Esophagus muscularis mucosa (tissue), 4 donors: Measurements from ENCODE around the gene GALNT6. TPM values are rescaled to one million over a fixed set of nuclear protein-coding genes. Genes with fewer than 3 reads are reported as not detected.

Experiments
- DNase-seq: peaks from one replicate; pipeline ENCODE4 v3.0.0-alpha.2; 2017; ENCODE audit errors: extremely low spot score
- H3K27ac ChIP-seq, 4 donors: fragments of 200-600 bp; sonication (generic); replicated peaks in 1 of 4; 1 replicate in 3 of 4; 2 replicates in 1 of 4; pipeline ENCODE4 v1.5.1; 2016 to 2019; ENCODE audit warnings: mild to moderate bottlenecking in 1 of 4
- H3K27me3 ChIP-seq, 4 donors: fragments of 200-600 bp; sonication (generic); one replicate each; pipeline versions ENCODE4 v1.5.1 to v1.6.0; 2016 to 2019
- H3K36me3 ChIP-seq, 4 donors: fragments of 200-600 bp; sonication (generic); one replicate each; pipeline ENCODE4 v1.5.1; 2016 to 2019
- H3K4me1 ChIP-seq, 4 donors: fragments of 200-600 bp; sonication (generic); one replicate each; pipeline ENCODE4 v1.5.1; 2016 to 2019
- H3K4me3 ChIP-seq, 4 donors: fragments of 200-600 bp; sonication (generic); 1 replicate in 2 of 4; 2 replicates in 2 of 4; pipeline ENCODE4 v1.5.1; 2016 to 2019; ENCODE audit warnings: mild to moderate bottlenecking in 4 of 4, moderate library complexity in 1 of 4
- H3K9me3 ChIP-seq, 4 donors: fragments of 200-600 bp; sonication (generic); 1 replicate in 3 of 4; 2 replicates in 1 of 4; pipeline ENCODE4 v1.5.1; 2016 to 2019
- CTCF ChIP-seq, 3 experiments: fragments of 200-600 bp in 2 of 3; fragments of 450-650 bp in 1 of 3; sonication (generic) in 2 of 3; IDR thresholded peaks; one replicate each; pipeline ENCODE4 v1.5.1; 2017 to 2019; ENCODE audit warnings: antibody characterized with exemption in 3 of 3, mild to moderate bottlenecking in 2 of 3, moderate library complexity in 1 of 3
- EP300 ChIP-seq: sonication (generic); formaldehyde crosslinking; IDR thresholded peaks from one replicate; pipeline ENCODE4 v1.6.1; 2017; ENCODE audit warnings: antibody characterized with exemption
- POLR2A ChIP-seq: fragments of 450-650 bp; IDR thresholded peaks from one replicate; pipeline ENCODE4 v1.6.1; 2017; ENCODE audit warnings: antibody characterized with exemption, moderate library complexity, mild to moderate bottlenecking, low read depth
- POLR2AphosphoS5 ChIP-seq, 2 donors: sonication (generic); formaldehyde crosslinking; IDR thresholded peaks; one replicate each; pipeline ENCODE4 v1.6.1; 2017; ENCODE audit warnings: antibody characterized with exemption in 2 of 2
- WGBS: methylation state at CpG from one replicate; pipeline ENCODE4 v1.1.5; 2018; 5-methylcytosine and 5-hydroxymethylcytosine counted together
- intact Hi-C: fragments of 100-400 bp; cut with DNase I; formaldehyde crosslinking; loops from one replicate; pipeline ENCODE4 v1.15.1; 2023
- total RNA-seq, 4 donors: library from RNA; depleted of rRNA; stranded (reverse); fragments of >200 nt; gene quantifications; one replicate each; pipeline versions ENCODE4 v1.1.0 to v1.2.1, GENCODE V29; 2016

GALNT6 gene
- total RNA-seq, 4 donors from 2014 or later: 1.4 to 5.8 (median 3.1) TPM

GRCh38 chr12:51374856-51375255 lies 16.4 kb downstream of the GALNT6 start:
- no peaks in the 10 kb centered on the region for H3K36me3 ChIP-seq
- WGBS: 75% methylated on average over 5 of the region's 5 CpGs
- intact Hi-C loops: no loop called here
- DNase-seq: no peak
- no peak for TF ChIP-seq POLR2A
- TF ChIP-seq CTCF (IDR thresholded peaks at IDR 0.05): no peak
- TF ChIP-seq EP300: no peak
- TF ChIP-seq POLR2AphosphoS5 (IDR thresholded peaks at IDR 0.05): no peak
- H3K4me1 ChIP-seq: peaks cover 4 to 17% (median 12%) of the 10 kb centered on the region in 4 donors
- H3K27ac ChIP-seq: no peak overlapping the region
- H3K27me3 ChIP-seq: no peaks in the 10 kb centered on the region
- no peaks in the 10 kb centered on the region for H3K9me3 ChIP-seq
- no peak overlapping the region for H3K4me3 ChIP-seq

- Histone ChIP-seq H3K27me3 (no peaks in the 10 kb centered on the region), H3K27ac (no peak overlapping the region), H3K36me3 (no peaks in the 10 kb centered on the region), H3K4me3 (no peak overlapping the region), H3K9me3 (no peaks in the 10 kb centered on the region), H3K4me1 (peaks cover 4 to 17% (median 12%) of the 10 kb centered on the region in 4 donors)
- intact Hi-C loops: no loop called here
- WGBS: 85% methylated on average over 2 of the region's 2 CpGs
- TF ChIP-seq EP300: no peak
- TF ChIP-seq POLR2A: no peak
- no peak for TF ChIP-seq CTCF (IDR thresholded peaks at IDR 0.05)
- TF ChIP-seq POLR2AphosphoS5 (IDR thresholded peaks at IDR 0.05): no peak
- DNase-seq: no peak
Observed at GRCh38 chr12:51374361-51374760, 16.8 kb downstream of the GALNT6 start.

- no peak overlapping the region for H3K4me3 ChIP-seq
- no peaks in the 10 kb centered on the region for H3K36me3 ChIP-seq
- DNase-seq: no peak
- TF ChIP-seq POLR2AphosphoS5 (IDR thresholded peaks at IDR 0.05): no peak
- no peak for TF ChIP-seq CTCF (IDR thresholded peaks at IDR 0.05)
- TF ChIP-seq POLR2A: no peak
- no peak for TF ChIP-seq EP300
- H3K4me1 ChIP-seq: peaks cover 4 to 17% (median 12%) of the 10 kb centered on the region in 4 donors
- no peak overlapping the region for H3K27ac ChIP-seq
- 78% methylated on average over 3 of the region's 3 CpGs for whole genome bisulfite sequencing
- H3K9me3 ChIP-seq: no peaks in the 10 kb centered on the region
- intact Hi-C loops: no loop called here
- H3K27me3 ChIP-seq: no peaks in the 10 kb centered on the region
Observed at GRCh38 chr12:51373187-51373586, 18.0 kb downstream of the GALNT6 start.

- TF ChIP-seq POLR2AphosphoS5 (IDR thresholded peaks at IDR 0.05) (no peak), CTCF (IDR thresholded peaks at IDR 0.05) (no peak), POLR2A (no peak), EP300 (no peak)
- no peak for DNase-seq
- H3K27ac ChIP-seq: peak overlapping the region; percentile 48 to 62 (median 54)
Observed at GRCh38 chr12:51372021-51372420, 19.2 kb downstream of the GALNT6 start.

More at GRCh38 chr12:51372021-51372420, 19.2 kb downstream of the GALNT6 start:
- no peaks in the 10 kb centered on the region for H3K9me3 ChIP-seq
- H3K36me3 ChIP-seq: no peaks in the 10 kb centered on the region
- H3K4me3 ChIP-seq: no peak overlapping the region
- intact Hi-C loops: no loop called here
- 89% methylated on average over 2 of the region's 2 CpGs for WGBS
- H3K27me3 ChIP-seq: no peaks in the 10 kb centered on the region
- H3K4me1 ChIP-seq: peaks cover 4 to 17% (median 12%) of the 10 kb centered on the region in 4 donors
